HEK293 (cell line): ENCODE data around the gene SIRPA.

Experiments
- CTCF ChIA-PET: fragments of 350-600 bp; formaldehyde crosslinking; extraction: SDS; loops from one replicate; lab custom pipeline; 2021; ENCODE audit warnings: antibody characterized with exemption; lab: Yijun Ruan, JAX
- POLR2A ChIA-PET: fragments of 300-600 bp; formaldehyde crosslinking; extraction: SDS; loops from one replicate; lab custom pipeline; 2020; ENCODE audit warnings: antibody characterized with exemption, inconsistent platforms; lab: Yijun Ruan, JAX
- H3K27ac ChIP-seq: fragments of 200-500 bp; sonication (Bioruptor generic); 2 replicates; pipeline ENCODE4 v1.5.1; 2014; ENCODE audit warnings: low read depth, low read length, control low read depth, inconsistent platforms; ENCODE audit errors: extremely low read depth
- H3K36me3 ChIP-seq, 2 experiments: fragments of 200-500 bp in 1 of 2; sonication (Bioruptor generic) in 1 of 2; 1 replicate in 1 of 2; 2 replicates in 1 of 2; pipeline ENCODE4 v1.5.1; 2014 to 2017; ENCODE audit warnings: inconsistent platforms in 2 of 2, low read length in 2 of 2; ENCODE audit not compliant: control insufficient read depth in 2 of 2, insufficient read depth in 1 of 2
- H3K4me1 ChIP-seq: fragments of 200-500 bp; sonication (Bioruptor generic); 2 replicates; pipeline ENCODE4 v1.5.1; 2014; ENCODE audit warnings: mild to moderate bottlenecking, low read length, inconsistent platforms; ENCODE audit not compliant: control insufficient read depth, insufficient read depth
- H3K4me3 ChIP-seq: 2 replicates; pipeline ENCODE4 v1.5.1; 2011; ENCODE audit warnings: low read depth, mild to moderate bottlenecking, control low read depth, low read length, moderate library complexity
- H3K9me3 ChIP-seq: fragments of 200-500 bp; sonication (Bioruptor generic); 2 replicates; pipeline ENCODE4 v1.5.1; 2014; ENCODE audit warnings: low read depth, low read length, inconsistent platforms; ENCODE audit not compliant: control insufficient read depth, insufficient read depth
- HOXC10 ChIP-seq: sonication (generic); formaldehyde crosslinking; IDR thresholded peaks from 2 replicates; pipeline ENCODE4 v1.8.1; 2023; ENCODE audit warnings: mild to moderate bottlenecking, missing genetic modification reagents
- PBX3 ChIP-seq: sonication (generic); formaldehyde crosslinking; IDR thresholded peaks from 2 replicates; pipeline ENCODE4 v1.8.1; 2022; ENCODE audit warnings: mild to moderate bottlenecking, moderate library complexity, missing genetic modification reagents
- ZIC2 ChIP-seq: fragments of 450-650 bp; formaldehyde crosslinking; IDR thresholded peaks from 2 replicates; pipeline ENCODE4 v1.5.1; 2016; ENCODE audit warnings: missing biosample characterization, missing genetic modification characterization
- ZNF132 ChIP-seq: fragments of 450-650 bp; formaldehyde crosslinking; IDR thresholded peaks from 2 replicates; pipeline ENCODE4 v1.5.1; 2017; ENCODE audit warnings: missing biosample characterization, missing genetic modification characterization, borderline replicate concordance
- ZNF211 ChIP-seq: fragments of 450-650 bp; formaldehyde crosslinking; IDR thresholded peaks from 2 replicates; pipeline ENCODE4 v1.5.1; 2016; ENCODE audit warnings: low read depth, missing biosample characterization, missing genetic modification characterization
- ZNF423 ChIP-seq: fragments of 450-650 bp; formaldehyde crosslinking; IDR thresholded peaks from 2 replicates; pipeline ENCODE4 v1.5.1; 2016; ENCODE audit warnings: missing biosample characterization, missing genetic modification characterization
- ZNF530 ChIP-seq: fragments of 450-650 bp; formaldehyde crosslinking; IDR thresholded peaks from 2 replicates; pipeline ENCODE4 v1.5.1; 2016; ENCODE audit warnings: low read depth, missing biosample characterization, missing genetic modification characterization
- ZNF548 ChIP-seq: fragments of 450-650 bp; formaldehyde crosslinking; IDR thresholded peaks from 2 replicates; pipeline ENCODE4 v1.5.1; 2016; ENCODE audit warnings: missing biosample characterization, missing genetic modification characterization
- ZNF549 ChIP-seq: fragments of 450-650 bp; IDR thresholded peaks from 2 replicates; pipeline ENCODE4 v1.5.1; 2018; ENCODE audit warnings: missing biosample characterization, missing genetic modification characterization, mild to moderate bottlenecking, inconsistent platforms, moderate library complexity
- ZNF560 ChIP-seq: fragments of 450-650 bp; formaldehyde crosslinking; IDR thresholded peaks from 2 replicates; pipeline ENCODE4 v1.5.1; 2017; ENCODE audit warnings: missing biosample characterization, missing genetic modification characterization, borderline replicate concordance
- ZNF610 ChIP-seq: fragments of 450-650 bp; formaldehyde crosslinking; IDR thresholded peaks from 2 replicates; pipeline ENCODE4 v1.5.1; 2016; ENCODE audit warnings: missing biosample characterization, missing genetic modification characterization, borderline replicate concordance
- ZNF654 ChIP-seq: fragments of 450-650 bp; formaldehyde crosslinking; IDR thresholded peaks from 2 replicates; pipeline ENCODE4 v1.5.1; 2016; ENCODE audit warnings: low read depth, missing biosample characterization, missing genetic modification characterization
- ZNF701 ChIP-seq: fragments of 450-650 bp; formaldehyde crosslinking; IDR thresholded peaks from 2 replicates; pipeline ENCODE4 v1.5.1; 2016; ENCODE audit warnings: missing biosample characterization, missing genetic modification characterization
- TF ChIP-seq, protein P1 (sequence below): fragments of 450-650 bp; formaldehyde crosslinking; IDR thresholded peaks from 2 replicates; pipeline ENCODE4 v1.5.1; 2016; ENCODE audit warnings: missing biosample characterization, missing genetic modification characterization, borderline replicate concordance
- TF ChIP-seq, protein P2 (sequence below): fragments of 450-650 bp; formaldehyde crosslinking; IDR thresholded peaks from 2 replicates; pipeline ENCODE4 v1.5.1; 2016; ENCODE audit warnings: missing biosample characterization, missing genetic modification characterization
- TF ChIP-seq, protein P3 (sequence below): fragments of 450-650 bp; formaldehyde crosslinking; IDR thresholded peaks from 2 replicates; pipeline ENCODE4 v1.5.1; 2016; ENCODE audit warnings: missing biosample characterization, missing genetic modification characterization

Gene SIRPA

DNA sequence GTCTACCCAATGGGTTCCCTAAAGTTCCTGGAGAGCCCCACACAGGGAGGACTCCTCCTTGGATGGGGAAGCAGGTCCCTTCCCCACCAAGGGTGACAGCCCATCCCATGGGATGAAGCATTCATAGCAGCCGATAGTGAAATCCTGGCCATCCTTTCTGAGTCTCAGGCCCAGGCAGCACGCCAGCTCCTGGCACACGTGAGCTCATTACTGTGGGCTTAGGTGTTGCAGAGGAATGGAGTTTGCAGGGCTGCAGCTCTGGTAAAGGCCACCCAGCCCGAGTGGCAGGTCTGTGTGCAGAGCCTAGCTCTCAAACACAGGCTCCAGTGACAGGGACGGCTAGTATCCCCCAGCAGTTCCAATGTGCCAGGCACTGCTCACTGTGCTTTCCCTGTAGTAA, 31.0 kb downstream of the SIRPA start:
- no peak overlapping the region for H3K27ac ChIP-seq
- TF ChIP-seq ZNF610 = no peak
- no peaks in the 10 kb centered on the region for H3K9me3 ChIP-seq
- peaks cover 0 to 12% of the 10 kb centered on the region in 2 experiments; a peak in 1 of 3 replicates for H3K36me3 ChIP-seq
- H3K4me3 ChIP-seq = no peak overlapping the region
- H3K4me1 ChIP-seq = no peaks in the 10 kb centered on the region
- CTCF ChIA-PET = interaction anchor here (0.7 to 1.0 kb wide), 3 partner anchors 39 to 263 kb away, joined by 3 to 6 read pairs (median 3); no protein-coding TSS in a partner anchor
- POLR2A ChIA-PET = no interaction called here

GRCh38 chr20:1927217-1927616, 32.0 kb downstream of the SIRPA start:
- H3K9me3 ChIP-seq = no peaks in the 10 kb centered on the region
- POLR2A ChIA-PET = no interaction called here
- no peak overlapping the region for H3K27ac ChIP-seq
- H3K4me3 ChIP-seq = no peak overlapping the region
- no peak for TF ChIP-seq ZNF560 (tag by site-specific recombination)
- TF ChIP-seq ZNF132 (tag by site-specific recombination) = no peak
- TF ChIP-seq, protein P1, sequence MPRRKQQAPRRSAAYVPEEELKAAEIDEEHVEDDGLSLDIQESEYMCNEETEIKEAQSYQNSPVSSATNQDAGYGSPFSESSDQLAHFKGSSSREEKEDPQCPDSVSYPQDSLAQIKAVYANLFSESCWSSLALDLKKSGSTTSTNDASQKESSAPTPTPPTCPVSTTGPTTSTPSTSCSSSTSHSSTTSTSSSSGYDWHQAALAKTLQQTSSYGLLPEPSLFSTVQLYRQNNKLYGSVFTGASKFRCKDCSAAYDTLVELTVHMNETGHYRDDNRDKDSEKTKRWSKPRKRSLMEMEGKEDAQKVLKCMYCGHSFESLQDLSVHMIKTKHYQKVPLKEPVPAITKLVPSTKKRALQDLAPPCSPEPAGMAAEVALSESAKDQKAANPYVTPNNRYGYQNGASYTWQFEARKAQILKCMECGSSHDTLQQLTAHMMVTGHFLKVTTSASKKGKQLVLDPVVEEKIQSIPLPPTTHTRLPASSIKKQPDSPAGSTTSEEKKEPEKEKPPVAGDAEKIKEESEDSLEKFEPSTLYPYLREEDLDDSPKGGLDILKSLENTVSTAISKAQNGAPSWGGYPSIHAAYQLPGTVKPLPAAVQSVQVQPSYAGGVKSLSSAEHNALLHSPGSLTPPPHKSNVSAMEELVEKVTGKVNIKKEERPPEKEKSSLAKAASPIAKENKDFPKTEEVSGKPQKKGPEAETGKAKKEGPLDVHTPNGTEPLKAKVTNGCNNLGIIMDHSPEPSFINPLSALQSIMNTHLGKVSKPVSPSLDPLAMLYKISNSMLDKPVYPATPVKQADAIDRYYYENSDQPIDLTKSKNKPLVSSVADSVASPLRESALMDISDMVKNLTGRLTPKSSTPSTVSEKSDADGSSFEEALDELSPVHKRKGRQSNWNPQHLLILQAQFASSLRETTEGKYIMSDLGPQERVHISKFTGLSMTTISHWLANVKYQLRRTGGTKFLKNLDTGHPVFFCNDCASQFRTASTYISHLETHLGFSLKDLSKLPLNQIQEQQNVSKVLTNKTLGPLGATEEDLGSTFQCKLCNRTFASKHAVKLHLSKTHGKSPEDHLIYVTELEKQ (tag by site-specific recombination) = no peak
- TF ChIP-seq ZNF530 (tag by site-specific recombination) = no peak
- TF ChIP-seq ZNF548 (tag by site-specific recombination) = no peak
- no peak for TF ChIP-seq PBX3 (CRISPR knock-in tag)
- TF ChIP-seq ZIC2 (tag by site-specific recombination) = no peak
- no peak for TF ChIP-seq ZNF211 (tag by site-specific recombination)
- TF ChIP-seq, protein P2, sequence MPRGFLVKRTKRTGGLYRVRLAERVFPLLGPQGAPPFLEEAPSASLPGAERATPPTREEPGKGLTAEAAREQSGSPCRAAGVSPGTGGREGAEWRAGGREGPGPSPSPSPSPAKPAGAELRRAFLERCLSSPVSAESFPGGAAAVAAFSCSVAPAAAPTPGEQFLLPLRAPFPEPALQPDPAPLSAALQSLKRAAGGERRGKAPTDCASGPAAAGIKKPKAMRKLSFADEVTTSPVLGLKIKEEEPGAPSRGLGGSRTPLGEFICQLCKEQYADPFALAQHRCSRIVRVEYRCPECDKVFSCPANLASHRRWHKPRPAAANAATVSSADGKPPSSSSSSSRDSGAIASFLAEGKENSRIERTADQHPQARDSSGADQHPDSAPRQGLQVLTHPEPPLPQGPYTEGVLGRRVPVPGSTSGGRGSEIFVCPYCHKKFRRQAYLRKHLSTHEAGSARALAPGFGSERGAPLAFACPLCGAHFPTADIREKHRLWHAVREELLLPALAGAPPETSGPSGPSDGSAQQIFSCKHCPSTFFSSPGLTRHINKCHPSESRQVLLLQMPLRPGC (tag by site-specific recombination) = no peak
- TF ChIP-seq, protein P3, sequence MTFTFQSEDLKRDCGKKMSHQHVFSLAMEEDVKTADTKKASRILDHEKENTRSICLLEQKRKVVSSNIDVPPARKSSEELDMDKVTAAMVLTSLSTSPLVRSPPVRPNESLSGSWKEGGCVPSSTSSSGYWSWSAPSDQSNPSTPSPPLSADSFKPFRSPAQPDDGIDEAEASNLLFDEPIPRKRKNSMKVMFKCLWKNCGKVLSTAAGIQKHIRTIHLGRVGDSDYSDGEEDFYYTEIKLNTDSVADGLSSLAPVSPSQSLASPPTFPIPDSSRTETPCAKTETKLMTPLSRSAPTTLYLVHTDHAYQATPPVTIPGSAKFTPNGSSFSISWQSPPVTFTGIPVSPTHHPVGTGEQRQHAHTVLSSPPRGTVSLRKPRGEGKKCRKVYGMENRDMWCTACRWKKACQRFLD (tag by site-specific recombination) = no peak
- no peak for TF ChIP-seq ZNF549
- no peak for TF ChIP-seq ZNF654 (tag by site-specific recombination)
- TF ChIP-seq ZNF423 (tag by site-specific recombination) = no peak
- TF ChIP-seq ZNF701 (tag by site-specific recombination) = no peak
- TF ChIP-seq HOXC10 = no peak
- no peaks in the 10 kb centered on the region for H3K4me1 ChIP-seq
- CTCF ChIA-PET = interaction anchor here (1.0 kb wide), 1 partner anchor 77 kb away, joined by 6 read pairs; no protein-coding TSS in a partner anchor
- peaks cover 0 to 12% of the 10 kb centered on the region in 2 experiments; a peak in 1 of 3 replicates for H3K36me3 ChIP-seq
